Measurements from ENCODE around the gene ITGA2B. TPM values are rescaled to one million over a fixed set of nuclear protein-coding genes. Genes with fewer than 3 reads are reported as not detected.

ITGA2B gene
- total and polyA plus RNA-seq, 2 of the 4 experiments (the other 2 are of a cell fraction) = under 0.01 to 0.26 TPM

DNA sequence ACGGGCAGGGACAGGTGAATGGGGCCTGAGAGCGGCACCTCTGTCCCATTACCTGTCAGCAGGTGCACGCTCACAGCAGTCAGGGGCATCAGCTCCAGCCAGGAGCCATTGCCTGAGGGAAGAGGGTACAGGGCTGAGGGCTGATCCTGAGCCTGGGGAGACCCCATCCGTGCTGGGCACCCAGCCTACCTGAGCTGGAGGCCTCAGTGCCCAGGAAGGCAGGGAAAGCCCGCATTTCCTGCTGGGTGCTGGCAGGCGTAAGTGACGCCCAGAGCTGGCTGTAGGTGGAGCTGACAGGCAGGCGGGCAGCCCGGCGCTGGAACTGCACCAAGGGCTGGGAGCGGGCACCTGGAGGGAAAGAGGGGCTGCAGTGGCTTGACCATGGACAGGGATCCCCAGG lies 33.2 kb downstream of the ITGA2B start:
- no peak overlapping the region for H3K4ac ChIP-seq (ENCODE audit: low read depth, low read length)
- no peak overlapping the region for H2AK5ac ChIP-seq (ENCODE audit: low read depth, low read length)
- no peaks in the 10 kb centered on the region for H3K9me3 ChIP-seq (ENCODE audit: control insufficient read depth, insufficient read depth, low read length)
- no peak overlapping the region for H2BK15ac ChIP-seq (ENCODE audit: low read depth, low read length)
- H3K23ac ChIP-seq (ENCODE audit: low read depth, low read length) = no peak overlapping the region
- no peak overlapping the region for H3K27ac ChIP-seq (ENCODE audit: insufficient read depth, low read length)
- ChIA-PET POLR2A (ENCODE audit: unreplicated experiment) (no interaction called here), CTCF (no interaction called here)
- no peak for DNase-seq
- no peak overlapping the region for H3K9ac ChIP-seq (ENCODE audit: low read depth, low read length)
- H2BK120ac ChIP-seq (ENCODE audit: low read depth, low read length) = no peak overlapping the region
- H4K8ac ChIP-seq (ENCODE audit: low read depth in 2 of 2, low read length in 2 of 2) = no peak overlapping the region
- H3K56ac ChIP-seq (ENCODE audit: extremely low read depth, insufficient read depth, low read length) = no peak overlapping the region
- H2AK9ac ChIP-seq (replicated peaks; ENCODE audit: low read depth, low read length, poor library complexity) = no peak overlapping the region
- H3K36me3 ChIP-seq (ENCODE audit: control insufficient read depth, insufficient read depth, low read length) = peaks cover 32% of the 10 kb centered on the region
- no peak overlapping the region for H2BK20ac ChIP-seq (ENCODE audit: low read depth, low read length)
- H3K4me3 ChIP-seq (ENCODE audit: insufficient read depth, low read depth, low read length) = no peak overlapping the region
- no peak overlapping the region for H4K91ac ChIP-seq (ENCODE audit: insufficient read depth, low read depth, low read length)
- in situ Hi-C loops (cut with MboI; ENCODE audit: low sequenced_read_pairs) (no loop called here), dilution Hi-C loops (cut with HindIII; ENCODE audit: low sequenced_read_pairs, unreplicated experiment) (no loop called here), intact Hi-C loops (cut with micrococcal nuclease) (no loop called here)
- TF ChIP-seq, protein P1, sequence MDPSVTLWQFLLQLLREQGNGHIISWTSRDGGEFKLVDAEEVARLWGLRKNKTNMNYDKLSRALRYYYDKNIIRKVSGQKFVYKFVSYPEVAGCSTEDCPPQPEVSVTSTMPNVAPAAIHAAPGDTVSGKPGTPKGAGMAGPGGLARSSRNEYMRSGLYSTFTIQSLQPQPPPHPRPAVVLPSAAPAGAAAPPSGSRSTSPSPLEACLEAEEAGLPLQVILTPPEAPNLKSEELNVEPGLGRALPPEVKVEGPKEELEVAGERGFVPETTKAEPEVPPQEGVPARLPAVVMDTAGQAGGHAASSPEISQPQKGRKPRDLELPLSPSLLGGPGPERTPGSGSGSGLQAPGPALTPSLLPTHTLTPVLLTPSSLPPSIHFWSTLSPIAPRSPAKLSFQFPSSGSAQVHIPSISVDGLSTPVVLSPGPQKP (IDR thresholded peaks at IDR 0.05; ENCODE audit: borderline replicate concordance, low read depth, low read length) = no peak
- TF ChIP-seq RFX5 (IDR thresholded peaks at IDR 0.05; ENCODE audit: low read depth, low read length) (no peak), SMC3 (IDR thresholded peaks at IDR 0.05; ENCODE audit: low read depth, low read length) (no peak), CEBPB (IDR thresholded peaks at IDR 0.05; ENCODE audit: low read depth, low read length) (no peak), POLR2A (IDR thresholded peaks at IDR 0.05; ENCODE audit: low read depth, low read length) (no peak), RCOR1 (IDR thresholded peaks at IDR 0.05; ENCODE audit: insufficient replicate concordance, low read length) (no peak), NFE2L2 (IDR thresholded peaks at IDR 0.05; ENCODE audit: low read depth, low read length) (no peak), MAFK (IDR thresholded peaks at IDR 0.05; ENCODE audit: low read depth, low read length) (no peak), MXI1 (IDR thresholded peaks at IDR 0.05; ENCODE audit: borderline replicate concordance, low read depth, low read length) (no peak), CHD1 (IDR thresholded peaks at IDR 0.05; ENCODE audit: low read depth, low read length) (no peak), RAD21 (IDR thresholded peaks at IDR 0.05; ENCODE audit: low read length) (no peak), MAZ (IDR thresholded peaks at IDR 0.05; ENCODE audit: borderline replicate concordance, low read depth, low read length) (no peak), FOS (IDR thresholded peaks at IDR 0.05; ENCODE audit: low read depth, low read length) (no peak)
- TF ChIP-seq, protein P2, sequence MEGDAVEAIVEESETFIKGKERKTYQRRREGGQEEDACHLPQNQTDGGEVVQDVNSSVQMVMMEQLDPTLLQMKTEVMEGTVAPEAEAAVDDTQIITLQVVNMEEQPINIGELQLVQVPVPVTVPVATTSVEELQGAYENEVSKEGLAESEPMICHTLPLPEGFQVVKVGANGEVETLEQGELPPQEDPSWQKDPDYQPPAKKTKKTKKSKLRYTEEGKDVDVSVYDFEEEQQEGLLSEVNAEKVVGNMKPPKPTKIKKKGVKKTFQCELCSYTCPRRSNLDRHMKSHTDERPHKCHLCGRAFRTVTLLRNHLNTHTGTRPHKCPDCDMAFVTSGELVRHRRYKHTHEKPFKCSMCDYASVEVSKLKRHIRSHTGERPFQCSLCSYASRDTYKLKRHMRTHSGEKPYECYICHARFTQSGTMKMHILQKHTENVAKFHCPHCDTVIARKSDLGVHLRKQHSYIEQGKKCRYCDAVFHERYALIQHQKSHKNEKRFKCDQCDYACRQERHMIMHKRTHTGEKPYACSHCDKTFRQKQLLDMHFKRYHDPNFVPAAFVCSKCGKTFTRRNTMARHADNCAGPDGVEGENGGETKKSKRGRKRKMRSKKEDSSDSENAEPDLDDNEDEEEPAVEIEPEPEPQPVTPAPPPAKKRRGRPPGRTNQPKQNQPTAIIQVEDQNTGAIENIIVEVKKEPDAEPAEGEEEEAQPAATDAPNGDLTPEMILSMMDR (conservative IDR thresholded peaks at IDR 0.05; ENCODE audit: low read depth, low read length) = no peak
- TF ChIP-seq, protein P3, sequence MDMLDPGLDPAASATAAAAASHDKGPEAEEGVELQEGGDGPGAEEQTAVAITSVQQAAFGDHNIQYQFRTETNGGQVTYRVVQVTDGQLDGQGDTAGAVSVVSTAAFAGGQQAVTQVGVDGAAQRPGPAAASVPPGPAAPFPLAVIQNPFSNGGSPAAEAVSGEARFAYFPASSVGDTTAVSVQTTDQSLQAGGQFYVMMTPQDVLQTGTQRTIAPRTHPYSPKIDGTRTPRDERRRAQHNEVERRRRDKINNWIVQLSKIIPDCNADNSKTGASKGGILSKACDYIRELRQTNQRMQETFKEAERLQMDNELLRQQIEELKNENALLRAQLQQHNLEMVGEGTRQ (IDR thresholded peaks at IDR 0.05; ENCODE audit: low read depth, low read length) = no peak
- H2AFZ ChIP-seq (replicated peaks; ENCODE audit: low read length, poor library complexity) = no peak overlapping the region
- no peaks in the 10 kb centered on the region for H3K27me3 ChIP-seq (ENCODE audit: control insufficient read depth, insufficient read depth, low read length)
- H3K18ac ChIP-seq (ENCODE audit: low read depth, low read length) = no peak overlapping the region
- H3K4me1 ChIP-seq (ENCODE audit: control insufficient read depth, insufficient read depth, low read length) = peaks cover 9% of the 10 kb centered on the region
- H3K79me1 ChIP-seq (ENCODE audit: low read depth in 1 of 2, low read length in 2 of 2) = peaks cover 0 to 8% of the 10 kb centered on the region in 2 experiments; a peak in 1 of 4 replicates
- no TSS peak for BruUV-seq (replicated peaks)
- H4K5ac ChIP-seq (ENCODE audit: low read depth, low read length) = no peak overlapping the region
- H4K20me1 ChIP-seq (ENCODE audit: insufficient read depth, low read length) = peaks cover 11% of the 10 kb centered on the region
- H3K14ac ChIP-seq (replicated peaks; ENCODE audit: low read depth, low read length) = no peak overlapping the region
- H2BK5ac ChIP-seq (ENCODE audit: low read depth, low read length, poor library complexity, severe bottlenecking) = no peak overlapping the region
- ATAC-seq (ENCODE audit: low read depth) = no peak
- H3K9me1 ChIP-seq (ENCODE audit: insufficient read depth, low read length) = peaks cover 4% of the 10 kb centered on the region; the same call in 1 of the 2 replicates
- H3K4me2 ChIP-seq (ENCODE audit: low read depth, low read length) = no peak overlapping the region
- 88% methylated on average over 8 of the region's 11 CpGs; no CpG with 5 or more reads in 1 of the 2 experiments for WGBS, 2 experiments (ENCODE audit: extremely low coverage in 2 of 2, insufficient read length in 1 of 2)
